A172 (cell line): Measurements from ENCODE around the gene NELL1. TPM values are rescaled to one million over a fixed set of nuclear protein-coding genes. Genes with fewer than 3 reads are reported as not detected.

Experiments used
- DNase-seq: peaks from one replicate; pipeline ENCODE4 v3.0.0-alpha.2; 2015; ENCODE audit warnings: low spot score
- total RNA-seq: library from RNA; depleted of rRNA; stranded (reverse); fragments of >200 nt; shearing (Covaris generic); gene quantifications from 2 replicates; pipeline ENCODE4 v1.2.3, GENCODE V29; 2014

NELL1 gene
- total RNA-seq, 1 experiment from 2014 or later = not detected

- no peak for DNase-seq
These were observed 203.7 kb downstream of the NELL1 start for GRCh38 chr11:20873054-20873453.

- DNase-seq = no peak
These were observed 205.0 kb downstream of the NELL1 start for GRCh38 chr11:20874358-20874757.

GRCh38 chr11:20875889-20876288 lies 206.5 kb downstream of the NELL1 start:
- DNase-seq = no peak

- DNase-seq = no peak
These were observed 207.4 kb downstream of the NELL1 start for GRCh38 chr11:20876738-20877137.

- DNase-seq = no peak
These were observed 210.7 kb downstream of the NELL1 start for GRCh38 chr11:20880094-20880493.

- no peak for DNase-seq
These were observed 212.1 kb downstream of the NELL1 start for GRCh38 chr11:20881328-20882079.

GRCh38 chr11:20887137-20887536 lies 217.8 kb downstream of the NELL1 start:
- no peak for DNase-seq

- DNase-seq = no peak
These were observed 224.9 kb downstream of the NELL1 start for GRCh38 chr11:20894296-20894695.

- no peak for DNase-seq
These were observed 240.8 kb downstream of the NELL1 start for GRCh38 chr11:20909995-20910726.

- no peak for DNase-seq
These were observed 241.3 kb downstream of the NELL1 start for GRCh38 chr11:20910733-20911132.

- no peak for DNase-seq
These were observed 242.9 kb downstream of the NELL1 start for GRCh38 chr11:20912065-20912821.

- DNase-seq = no peak
These were observed 243.6 kb downstream of the NELL1 start for GRCh38 chr11:20912922-20913512.

- no peak for DNase-seq
These were observed 247.9 kb downstream of the NELL1 start for GRCh38 chr11:20917306-20917705.

GRCh38 chr11:20926799-20927540 lies 257.6 kb downstream of the NELL1 start:
- DNase-seq = no peak

GRCh38 chr11:20931029-20931428 lies 261.6 kb downstream of the NELL1 start:
- no peak for DNase-seq

- no peak for DNase-seq
These were observed 263.7 kb downstream of the NELL1 start for GRCh38 chr11:20933086-20933485.

- no peak for DNase-seq
These were observed 264.6 kb downstream of the NELL1 start for GRCh38 chr11:20933958-20934357.

GRCh38 chr11:20934516-20934915 lies 265.1 kb downstream of the NELL1 start:
- no peak for DNase-seq

- no peak for DNase-seq
These were observed 268.4 kb downstream of the NELL1 start for GRCh38 chr11:20937826-20938225.

GRCh38 chr11:20949585-20949984 lies 280.2 kb downstream of the NELL1 start:
- no peak for DNase-seq

- no peak for DNase-seq
These were observed 293.2 kb downstream of the NELL1 start for GRCh38 chr11:20962581-20962980.
